GM23248 (cell line): ENCODE data around the gene RBFA. TPM values are rescaled to one million over a fixed set of nuclear protein-coding genes. Genes with fewer than 3 reads are reported as not detected.
"Not testable (repeated sequence)": the region's sequence is repeated elsewhere in the genome, so short reads cannot be mapped to it uniquely, and the experiment has no call there.

Experiments
- DNase-seq: peaks from one replicate; pipeline ENCODE4 v3.0.0-alpha.2; 2015
- H2AFZ ChIP-seq: fragments of 200-600 bp; sonication (generic); 2 replicates; pipeline ENCODE4 v1.6.1; 2016; ENCODE audit warnings: antibody characterized with exemption
- H3F3A ChIP-seq: fragments of 200-600 bp; sonication (generic); 2 replicates; pipeline ENCODE4 v1.6.1; 2016; ENCODE audit warnings: mild to moderate bottlenecking, antibody characterized with exemption, mixed run types; ENCODE audit not compliant: insufficient read depth
- H3K27ac ChIP-seq: fragments of 200-600 bp; sonication (generic); 2 replicates; pipeline ENCODE4 v1.5.1; 2016; ENCODE audit warnings: mild to moderate bottlenecking
- H3K27me3 ChIP-seq: fragments of 200-600 bp; sonication (generic); replicated peaks from 2 replicates; pipeline ENCODE4 v1.6.1; 2016; ENCODE audit warnings: mild to moderate bottlenecking; ENCODE audit not compliant: insufficient read depth
- H3K36me3 ChIP-seq: fragments of 200-600 bp; sonication (generic); 2 replicates; pipeline ENCODE4 v1.6.1; 2016; ENCODE audit warnings: low read depth, mild to moderate bottlenecking
- H3K4me1 ChIP-seq: fragments of 200-600 bp; sonication (generic); 2 replicates; pipeline ENCODE4 v1.6.1; 2016; ENCODE audit warnings: mild to moderate bottlenecking; ENCODE audit not compliant: insufficient read depth
- H3K4me2 ChIP-seq: fragments of 200-600 bp; sonication (generic); one replicate; pipeline ENCODE4 v1.6.1; 2016; ENCODE audit warnings: mild to moderate bottlenecking; ENCODE audit not compliant: unreplicated experiment
- H3K4me3 ChIP-seq: fragments of 200-600 bp; sonication (generic); 2 replicates; pipeline ENCODE4 v1.5.1; 2016; ENCODE audit warnings: mild to moderate bottlenecking
- H3K79me2 ChIP-seq: fragments of 200-600 bp; sonication (generic); 2 replicates; pipeline ENCODE4 v1.6.1; 2016; ENCODE audit warnings: mild to moderate bottlenecking; ENCODE audit not compliant: insufficient read depth
- H3K9ac ChIP-seq: fragments of 200-600 bp; sonication (generic); 2 replicates; pipeline ENCODE4 v1.6.1; 2016; ENCODE audit warnings: mild to moderate bottlenecking
- H3K9me2 ChIP-seq: fragments of 200-600 bp; sonication (generic); 2 replicates; pipeline ENCODE4 v1.6.1; 2016; ENCODE audit warnings: mixed run types, mild to moderate bottlenecking, moderate library complexity; ENCODE audit not compliant: insufficient read depth
- H3K9me3 ChIP-seq: fragments of 200-600 bp; sonication (generic); one replicate; pipeline ENCODE4 v1.6.1; 2017; ENCODE audit warnings: low read depth
- H4K20me1 ChIP-seq: fragments of 200-600 bp; sonication (generic); 2 replicates; pipeline ENCODE4 v1.6.0; 2016; ENCODE audit not compliant: insufficient read depth
- EZH2 ChIP-seq: fragments of 200-600 bp; sonication (generic); IDR thresholded peaks from 2 replicates; pipeline ENCODE4 v1.6.1; 2018; ENCODE audit warnings: antibody characterized with exemption, mild to moderate bottlenecking; ENCODE audit not compliant: insufficient read depth, poor library complexity, severe bottlenecking
- EZH2phosphoT487 ChIP-seq: fragments of 200-600 bp; sonication (generic); IDR thresholded peaks from 2 replicates; pipeline ENCODE4 v1.6.1; 2018; ENCODE audit warnings: antibody characterized with exemption, moderate library complexity, mild to moderate bottlenecking, low read depth; ENCODE audit not compliant: insufficient read depth
- WGBS, 2 experiments: methylation state at CpG; one replicate each; pipeline ENCODE4 v1.1.6; 2015 to 2017; ENCODE audit warnings: low lambda C conversion rate in 2 of 2, low coverage in 1 of 2; ENCODE audit errors: missing lambda C conversion rate in 2 of 2; 5-methylcytosine and 5-hydroxymethylcytosine counted together
- in situ Hi-C: fragments of 300-500 bp; cut with MboI; formaldehyde crosslinking; loops from 2 replicates; pipeline ENCODE4 v1.15.0; 2020
- polyA plus RNA-seq: library from polyadenylated mRNA; unstranded; fragments of >200 nt; fragmentation: Nextera tagmentation; extraction: Ambion mirVana; gene quantifications from 2 replicates; pipeline ENCODE4 v1.2.1, GENCODE V29; 2016
- total RNA-seq: library from RNA; depleted of rRNA; stranded (reverse); fragments of >200 nt; shearing (Covaris generic); gene quantifications from 2 replicates; pipeline ENCODE4 v1.2.3, GENCODE V29; 2014

Gene RBFA
- total and polyA plus RNA-seq, 2 experiments from 2014 or later, result 27.9 to 28.2 TPM

GRCh38 chr18:79988071-79988450 lies 46.2 kb upstream of the RBFA start:
- H3K4me3 ChIP-seq, result peak overlapping the region; percentile 98
- H3K4me1 ChIP-seq, result peaks cover 9% of the 10 kb centered on the region; the same call in 1 of the 2 replicates
- peak overlapping the region; percentile 93 for H3K27ac ChIP-seq
- H3K4me2 ChIP-seq, result peak overlapping the region; percentile 100
- H3K27me3 ChIP-seq, result no peaks in the 10 kb centered on the region
- H3K9ac ChIP-seq, result peak overlapping the region; percentile 93
- peaks cover 5% of the 10 kb centered on the region; the same call in 1 of the 2 replicates for H3F3A ChIP-seq
- TF ChIP-seq EZH2phosphoT487, result no peak
- TF ChIP-seq EZH2, result no peak
- no peaks in the 10 kb centered on the region for H3K9me2 ChIP-seq
- peaks cover 56% of the 10 kb centered on the region for H3K79me2 ChIP-seq
- peaks cover 9% of the 10 kb centered on the region; the same call in 1 of the 2 replicates for H3K36me3 ChIP-seq
- H3K9me3 ChIP-seq, result no peaks in the 10 kb centered on the region
- 1% methylated on average over 37 to 39 of the region's 48 CpGs for whole genome bisulfite sequencing, 2 experiments
- H2AFZ ChIP-seq, result peak overlapping the region; percentile 87
- in situ Hi-C loops, result no loop called here
- DNase-seq, result peak; percentile 74
- peaks cover 21% of the 10 kb centered on the region; the same call in 1 of the 2 replicates for H4K20me1 ChIP-seq

- WGBS, 2 experiments, result 1% methylated on average over 51 to 62 of the region's 71 CpGs
Observed at GRCh38 chr18:79988451-79989194, 45.6 kb upstream of the RBFA start, which contains the start of gene TXNL4A. TSS of gene TXNL4A (minus strand) at chr18:79988563. CDS start at chr18:79988392, 171 bp downstream.

GRCh38 chr18:79989195-79989497 lies 45.1 kb upstream of the RBFA start:
- DNase-seq, result no peak
- Histone ChIP-seq H4K20me1 (peaks cover 14% of the 10 kb centered on the region; the same call in 1 of the 2 replicates), H3K9ac (peak overlapping the region; percentile 93), H3K4me1 (peaks cover 9% of the 10 kb centered on the region; the same call in 1 of the 2 replicates), H3K79me2 (peaks cover 45% of the 10 kb centered on the region), H3K4me2 (peak overlapping the region; percentile 78), H3K27ac (peak overlapping the region; percentile 93), H3K4me3 (peak overlapping the region; percentile 98), H3K9me2 (no peaks in the 10 kb centered on the region), H3K9me3 (no peaks in the 10 kb centered on the region), H3K36me3 (peaks cover 9% of the 10 kb centered on the region; the same call in 1 of the 2 replicates), H2AFZ (peak overlapping the region; percentile 87), H3F3A (peaks cover 5% of the 10 kb centered on the region; the same call in 1 of the 2 replicates), H3K27me3 (no peaks in the 10 kb centered on the region)
- in situ Hi-C loops, result no loop called here
- 57 to 61% methylated on average over 13 to 14 of the region's 14 CpGs for WGBS, 2 experiments
- TF ChIP-seq EZH2 (no peak), EZH2phosphoT487 (no peak)

More at GRCh38 chr18:79988451-79989194, 45.6 kb upstream of the RBFA start, which contains the start of gene TXNL4A:
- peak; percentile 97 for DNase-seq
- Histone ChIP-seq H3K9ac (peak within 1 kb of the TSS; percentile 93), H3K4me1 (peaks cover 9% of the 10 kb centered on the region; the same call in 1 of the 2 replicates), H3K36me3 (peaks cover 9% of the 10 kb centered on the region; the same call in 1 of the 2 replicates), H3K27ac (peak within 1 kb of the TSS; percentile 93), H2AFZ (peak within 1 kb of the TSS; percentile 87), H4K20me1 (peaks cover 16% of the 10 kb centered on the region; the same call in 1 of the 2 replicates), H3F3A (peaks cover 5% of the 10 kb centered on the region; the same call in 1 of the 2 replicates), H3K4me3 (peak within 1 kb of the TSS; percentile 98), H3K9me2 (no peaks in the 10 kb centered on the region), H3K27me3 (no peaks in the 10 kb centered on the region), H3K79me2 (peaks cover 50% of the 10 kb centered on the region), H3K9me3 (no peaks in the 10 kb centered on the region), H3K4me2 (peak within 1 kb of the TSS; percentile 100)
- TF ChIP-seq EZH2phosphoT487 (no peak), EZH2 (no peak)
- in situ Hi-C loops, result no loop called here

- Histone ChIP-seq H3K4me2 (no peak overlapping the region), H3K27ac (no peak overlapping the region), H4K20me1 (peaks cover 5% of the 10 kb centered on the region; the same call in 1 of the 2 replicates), H3K4me3 (no peak overlapping the region), H3K9me2 (no peaks in the 10 kb centered on the region), H3K4me1 (peaks cover 6% of the 10 kb centered on the region; the same call in 1 of the 2 replicates), H3K9ac (no peak overlapping the region), H2AFZ (no peak overlapping the region), H3K9me3 (no peaks in the 10 kb centered on the region), H3F3A (peaks cover 5% of the 10 kb centered on the region; the same call in 1 of the 2 replicates), H3K79me2 (peaks cover 22% of the 10 kb centered on the region), H3K36me3 (no peaks in the 10 kb centered on the region), H3K27me3 (no peaks in the 10 kb centered on the region)
- in situ Hi-C loops, result no loop called here
- WGBS, 2 experiments, result 65 to 73% methylated on average over 2 of the region's 2 CpGs
- TF ChIP-seq EZH2phosphoT487 (no peak), EZH2 (no peak)
- no peak for DNase-seq
Observed at GRCh38 chr18:79991494-79991893, 42.7 kb upstream of the RBFA start.

- in situ Hi-C loops, result not testable (repeated sequence)
- 56 to 59% methylated on average over 2 of the region's 2 CpGs for WGBS, 2 experiments
Observed at GRCh38 chr18:79999701-80000100, 34.5 kb upstream of the RBFA start.

More at GRCh38 chr18:79999701-80000100, 34.5 kb upstream of the RBFA start:
- not testable (repeated sequence) for H2AFZ ChIP-seq, H3K4me1 ChIP-seq, H3K9me3 ChIP-seq, H3K9me2 ChIP-seq, DNase-seq, H3K27me3 ChIP-seq, H3K9ac ChIP-seq, H3K79me2 ChIP-seq, H3K4me3 ChIP-seq, H3F3A ChIP-seq, H3K36me3 ChIP-seq, H3K4me2 ChIP-seq, H3K27ac ChIP-seq, H4K20me1 ChIP-seq
